Astrocyte (in vitro differentiated cells and primary cell): ENCODE results near the gene CD52.

ENCODE experiments used
- EZH2 ChIP-seq: IDR thresholded peaks from 2 replicates; pipeline ENCODE4 v1.6.1; 2012; ENCODE audit warnings: mild to moderate bottlenecking, low read length, inconsistent platforms; ENCODE audit not compliant: insufficient read depth
- TF ChIP-seq, protein P1 (sequence below): IDR thresholded peaks from 2 replicates; pipeline ENCODE4 v1.5.1; 2011; ENCODE audit warnings: low read depth, mild to moderate bottlenecking, inconsistent platforms, low read length, moderate library complexity; ENCODE audit not compliant: insufficient read depth

DNA sequence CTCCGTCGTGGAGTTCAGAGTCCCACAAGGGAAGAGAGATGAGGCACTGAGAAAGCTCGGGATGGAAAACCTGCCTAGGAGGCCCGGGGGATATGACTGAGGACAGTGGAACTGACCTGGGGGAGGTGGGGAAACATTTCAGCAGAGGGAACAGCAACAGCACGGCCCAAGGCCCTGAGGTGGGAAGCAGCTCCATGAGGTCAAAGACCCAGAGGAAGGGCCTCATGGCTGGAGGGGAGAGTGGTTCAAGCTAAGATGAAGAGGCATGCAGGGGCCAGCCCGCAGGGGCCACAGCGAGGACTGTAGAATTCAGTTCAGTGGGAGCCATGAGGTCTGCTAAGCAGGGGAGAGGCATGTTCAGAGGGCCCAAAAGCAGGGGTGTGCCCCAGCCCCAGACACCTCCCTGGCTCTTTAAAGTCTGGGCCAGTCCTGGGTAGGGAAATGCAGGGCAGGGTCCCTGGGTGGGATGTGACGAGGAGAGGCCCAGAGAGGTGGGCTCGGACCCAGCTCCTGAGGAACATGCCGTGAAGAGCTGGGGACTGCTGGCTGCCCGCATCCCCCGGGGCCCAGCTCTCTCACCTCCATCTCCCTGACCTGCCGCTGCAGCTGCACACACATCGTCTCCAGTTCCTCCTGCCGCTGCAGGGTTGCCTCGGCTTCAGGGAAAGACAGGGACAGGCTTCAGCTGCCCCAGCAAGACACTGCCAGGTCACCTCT lies 21.3 kb upstream of the CD52 start:
- TF ChIP-seq, protein P1, sequence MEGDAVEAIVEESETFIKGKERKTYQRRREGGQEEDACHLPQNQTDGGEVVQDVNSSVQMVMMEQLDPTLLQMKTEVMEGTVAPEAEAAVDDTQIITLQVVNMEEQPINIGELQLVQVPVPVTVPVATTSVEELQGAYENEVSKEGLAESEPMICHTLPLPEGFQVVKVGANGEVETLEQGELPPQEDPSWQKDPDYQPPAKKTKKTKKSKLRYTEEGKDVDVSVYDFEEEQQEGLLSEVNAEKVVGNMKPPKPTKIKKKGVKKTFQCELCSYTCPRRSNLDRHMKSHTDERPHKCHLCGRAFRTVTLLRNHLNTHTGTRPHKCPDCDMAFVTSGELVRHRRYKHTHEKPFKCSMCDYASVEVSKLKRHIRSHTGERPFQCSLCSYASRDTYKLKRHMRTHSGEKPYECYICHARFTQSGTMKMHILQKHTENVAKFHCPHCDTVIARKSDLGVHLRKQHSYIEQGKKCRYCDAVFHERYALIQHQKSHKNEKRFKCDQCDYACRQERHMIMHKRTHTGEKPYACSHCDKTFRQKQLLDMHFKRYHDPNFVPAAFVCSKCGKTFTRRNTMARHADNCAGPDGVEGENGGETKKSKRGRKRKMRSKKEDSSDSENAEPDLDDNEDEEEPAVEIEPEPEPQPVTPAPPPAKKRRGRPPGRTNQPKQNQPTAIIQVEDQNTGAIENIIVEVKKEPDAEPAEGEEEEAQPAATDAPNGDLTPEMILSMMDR: no peak
- TF ChIP-seq EZH2: no peak
